ENCODE data around the gene ELN.
A peak's percentile ranks its signal among the peaks of the same experiment; 100 is the strongest.
"Not testable (repeated sequence)": the region's sequence is repeated elsewhere in the genome, so short reads cannot be mapped to it uniquely, and the experiment has no call there.

The ELN gene

DNA sequence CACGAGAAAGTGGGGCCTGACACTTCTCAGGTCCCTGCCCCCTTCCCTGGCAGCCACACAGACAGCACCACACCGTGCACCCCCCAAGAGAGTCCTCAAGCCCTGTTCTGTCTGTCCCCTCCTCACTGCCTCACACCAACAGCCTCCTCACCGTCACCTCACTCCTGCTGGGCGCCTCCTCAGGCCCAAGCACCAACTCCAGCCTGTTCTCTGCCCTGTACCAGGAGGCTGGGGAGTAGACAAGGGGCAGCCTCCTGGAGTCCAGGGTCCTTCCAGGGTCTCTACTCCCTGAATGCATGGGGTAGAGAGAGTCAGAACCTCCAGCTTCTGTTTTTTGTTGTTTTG, 26.9 kb upstream of the ELN start:
- no peak for DNase-seq

- peak; percentile 60 for DNase-seq
Observed at GRCh38 chr7:74002474-74003017, 25.4 kb upstream of the ELN start.

DNA sequence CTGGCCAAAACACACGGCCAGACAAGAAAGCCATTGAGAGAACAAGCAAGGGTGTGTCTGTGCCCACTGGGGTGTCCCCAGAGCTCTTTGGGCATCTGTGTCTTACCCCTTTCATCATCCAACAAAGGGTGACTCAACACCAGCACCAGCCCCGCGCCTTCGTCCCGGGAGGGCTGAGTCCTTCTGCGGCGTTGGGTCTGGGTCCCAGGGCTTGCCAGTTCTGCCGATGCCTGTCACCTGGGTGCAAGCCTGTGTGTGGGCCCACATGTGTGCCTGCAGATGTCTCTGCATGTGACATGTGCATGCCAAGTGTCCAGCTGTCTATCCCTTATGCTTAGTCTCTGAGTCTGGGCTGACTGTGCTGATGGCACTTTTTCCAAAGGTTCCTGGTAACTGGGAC, 24.4 kb upstream of the ELN start:
- DNase-seq: no peak

GRCh38 chr7:74006032-74006431, 21.9 kb upstream of the ELN start:
- no peak for DNase-seq

GRCh38 chr7:74006451-74007241, 21.3 kb upstream of the ELN start:
- no peak for DNase-seq

DNA sequence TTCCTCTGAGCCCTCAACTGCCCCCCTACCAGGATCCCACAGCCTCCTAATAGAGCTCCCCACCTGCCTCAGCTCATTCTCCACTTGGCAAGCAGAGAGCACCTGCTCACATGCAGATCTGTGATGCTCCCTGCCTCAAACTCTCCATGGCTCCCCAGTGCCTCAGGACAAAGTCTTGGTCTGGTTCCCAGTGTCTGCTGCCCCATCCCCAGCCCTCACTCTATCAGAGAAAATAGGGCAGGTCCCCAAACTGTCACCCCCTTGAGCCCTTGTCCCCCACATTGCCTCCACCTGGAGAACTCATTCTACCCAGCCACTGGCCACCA, 20.8 kb upstream of the ELN start:
- DNase-seq: no peak

DNA sequence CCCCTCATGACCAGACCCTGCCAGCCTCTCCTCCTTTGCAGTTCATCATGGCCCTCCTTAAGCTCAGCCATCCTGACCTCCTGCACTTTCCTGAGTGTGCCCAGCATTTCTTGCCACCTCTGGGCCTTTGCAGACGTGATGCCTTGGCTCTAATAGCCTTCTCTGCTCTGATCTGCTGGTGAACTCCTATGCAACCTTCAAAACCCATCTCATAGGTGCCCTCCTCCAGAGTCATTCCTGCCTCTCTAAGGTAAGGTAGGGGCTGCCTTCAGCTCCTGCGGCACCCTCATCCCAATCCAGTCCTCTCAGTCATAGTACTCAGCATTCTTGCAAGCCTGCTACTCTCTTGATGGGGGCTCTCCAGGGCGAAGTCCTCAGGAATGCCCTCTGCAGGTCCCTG, 19.3 kb upstream of the ELN start:
- no peak for DNase-seq

- no peak for DNase-seq
Observed at GRCh38 chr7:74009719-74010118, 18.3 kb upstream of the ELN start.

- peak; percentile 68 for DNase-seq
Observed at GRCh38 chr7:74010407-74010806, 17.6 kb upstream of the ELN start.

DNA sequence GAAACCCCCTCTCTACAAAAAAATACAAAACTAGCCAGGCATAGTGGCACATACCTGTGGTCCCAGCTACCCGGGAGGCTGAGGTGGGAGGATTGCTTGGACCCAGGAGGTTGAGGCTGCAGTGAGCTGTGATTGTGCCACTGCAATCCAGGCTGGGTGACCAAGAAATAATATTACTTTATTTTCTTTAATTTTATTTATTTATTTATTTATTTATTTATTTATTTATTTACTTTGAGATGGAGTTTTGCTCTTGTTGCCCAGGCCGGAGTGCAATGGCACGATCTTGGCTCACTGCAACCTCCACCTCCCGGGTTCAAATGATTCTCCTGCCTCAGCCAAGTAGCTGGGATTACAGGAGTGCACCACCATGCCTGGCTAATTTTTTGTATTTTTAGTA, 16.6 kb upstream of the ELN start:
- not testable (repeated sequence) for DNase-seq

- DNase-seq: peak; percentile 67
Observed at GRCh38 chr7:74012842-74013249, 15.1 kb upstream of the ELN start.

DNA sequence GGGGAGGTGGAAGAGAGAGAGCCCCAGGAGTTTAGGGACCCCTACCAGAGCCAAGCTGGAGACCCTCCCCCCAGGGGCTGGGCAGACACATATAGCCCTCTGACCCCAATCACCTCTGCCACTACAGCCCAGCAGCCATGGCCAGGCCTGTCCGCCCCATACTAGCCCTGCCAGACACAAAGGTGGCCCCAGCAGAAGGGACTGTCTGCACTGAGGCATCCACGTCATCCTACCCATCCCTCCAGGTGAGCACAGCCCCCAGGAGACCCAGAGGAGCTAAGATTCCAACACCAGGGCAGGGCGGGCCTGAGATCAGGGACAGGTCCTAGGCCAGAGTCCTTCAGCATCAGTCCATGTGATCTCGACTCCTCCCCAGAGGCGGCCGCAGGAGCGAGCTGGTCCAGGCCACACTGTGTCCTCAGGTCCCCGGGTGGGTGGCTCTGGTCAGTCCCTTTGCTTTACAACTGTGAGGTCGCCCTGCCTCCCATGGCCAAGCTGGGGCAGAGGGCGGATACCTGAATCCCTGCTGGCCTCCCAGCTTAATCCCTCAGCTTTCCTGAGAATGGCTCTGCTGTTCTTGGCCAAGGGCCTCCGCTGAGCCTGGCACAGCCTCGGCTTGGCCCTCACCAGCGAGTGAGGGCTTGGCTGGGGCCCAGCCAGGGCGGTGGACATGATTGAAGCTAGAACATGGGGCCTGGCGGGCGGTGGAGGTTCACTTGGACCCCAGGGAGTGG, 14.3 kb upstream of the ELN start:
- DNase-seq: no peak

- DNase-seq: no peak
Observed at GRCh38 chr7:74014931-74015330, 13.0 kb upstream of the ELN start.

DNA sequence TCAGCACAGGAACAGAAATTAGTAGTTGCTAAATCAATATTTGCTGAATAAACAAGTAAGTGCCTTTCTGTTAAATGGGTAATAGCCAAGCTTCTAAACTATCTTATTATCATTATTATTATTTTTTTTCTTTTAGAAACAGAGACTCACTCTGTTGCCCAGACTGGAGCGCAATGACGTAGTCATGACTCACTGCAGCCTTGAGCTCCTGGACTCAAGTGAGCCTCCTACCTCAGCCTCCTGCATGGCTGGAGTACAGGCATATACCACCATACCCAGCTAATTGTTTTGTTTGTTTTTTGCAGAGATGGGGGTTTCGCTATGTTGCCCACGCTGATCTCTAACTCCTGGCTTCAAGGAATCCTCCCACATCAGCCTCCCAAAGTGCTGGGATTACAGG, 12.3 kb upstream of the ELN start:
- no peak for DNase-seq

DNA sequence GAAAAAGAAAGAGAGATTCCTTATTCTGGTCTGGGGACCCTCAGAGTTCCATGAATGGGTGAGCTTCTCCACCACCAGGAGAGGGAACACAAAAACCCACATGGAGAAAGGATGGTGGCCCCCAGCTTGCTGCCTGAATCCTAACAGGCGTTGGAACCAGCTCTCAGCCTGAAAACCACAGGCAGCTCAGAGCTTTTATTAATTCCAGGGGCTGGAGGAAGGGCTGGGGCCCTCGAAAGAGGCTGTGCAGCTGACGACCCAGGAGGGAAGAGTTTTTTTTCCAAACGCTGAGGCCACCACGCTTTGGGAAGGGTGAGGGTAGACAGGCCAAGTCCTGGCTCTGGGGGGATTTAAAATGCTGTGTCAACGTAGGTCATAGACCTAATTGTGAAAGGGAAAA, 10.8 kb upstream of the ELN start:
- DNase-seq: peak; percentile 64

DNA sequence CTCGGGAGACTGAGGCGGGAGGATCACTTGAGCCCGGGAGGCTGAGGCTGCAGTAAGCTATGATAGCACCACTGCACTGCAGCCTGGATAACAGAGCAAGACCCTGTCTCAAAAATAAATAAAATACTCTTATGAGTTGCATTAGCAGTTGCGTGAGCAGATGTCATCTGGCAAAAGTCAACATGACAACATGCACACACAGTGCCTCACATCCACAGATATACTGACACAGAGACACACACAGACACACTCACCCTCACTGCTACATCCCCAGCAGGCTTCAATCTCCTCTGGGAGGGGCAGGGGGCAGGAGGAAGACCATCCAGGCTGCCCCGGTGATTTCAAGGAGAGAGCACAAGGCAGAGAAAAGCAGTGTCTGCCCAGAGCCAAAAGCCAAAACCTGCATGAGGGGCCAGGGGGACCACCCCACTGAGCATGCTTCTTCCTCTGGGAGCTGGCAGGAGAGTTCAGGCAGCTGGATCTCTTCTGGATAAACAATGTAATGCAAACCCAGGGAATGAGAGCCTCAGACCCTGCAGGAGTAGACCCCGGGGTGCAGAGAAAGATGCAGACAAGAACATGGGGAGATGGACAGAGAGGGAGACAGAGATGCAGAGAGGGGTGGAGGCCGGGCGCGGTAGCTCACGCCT, 9.6 kb upstream of the ELN start:
- no peak for DNase-seq

DNA sequence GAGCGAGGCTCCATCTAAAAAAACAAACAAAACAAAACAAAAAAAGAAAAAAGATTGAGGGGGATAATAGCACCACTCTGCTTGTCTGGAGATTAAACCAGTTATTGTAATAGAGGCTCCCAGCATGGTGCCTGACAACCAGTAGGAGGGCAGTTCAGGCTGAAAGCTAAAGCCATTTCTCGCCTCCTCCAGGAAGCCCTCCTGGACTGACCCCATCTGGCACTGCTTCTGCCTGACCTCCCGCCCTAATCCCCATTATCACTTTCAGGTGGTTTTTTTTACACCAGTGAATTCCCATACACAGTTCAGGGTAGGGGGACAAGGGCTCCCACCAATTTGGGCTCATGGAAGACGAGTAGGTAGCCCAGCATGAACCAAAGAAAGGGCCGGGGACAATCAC, 8.8 kb upstream of the ELN start:
- no peak for DNase-seq

DNA sequence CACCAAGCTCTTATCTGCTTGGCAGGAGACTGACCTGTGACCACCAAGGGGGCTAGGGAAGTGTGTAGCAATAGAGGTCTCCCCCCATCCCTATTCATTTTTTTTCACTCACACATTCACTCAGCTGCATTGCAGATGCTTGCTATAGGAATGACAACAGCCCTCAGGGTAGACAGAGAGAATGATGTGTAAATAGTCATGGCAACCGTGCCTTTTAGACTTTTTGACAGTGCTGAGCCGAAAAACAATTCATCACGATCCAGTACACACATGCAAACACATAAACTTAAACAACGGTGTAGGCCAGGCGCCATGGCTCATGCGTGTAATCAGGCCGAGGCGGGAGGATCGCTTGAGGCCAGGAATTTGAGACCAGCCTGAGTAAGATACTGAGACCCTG, 7.6 kb upstream of the ELN start:
- no peak for DNase-seq

GRCh38 chr7:74021546-74022320, 6.2 kb upstream of the ELN start:
- no peak for DNase-seq

DNA sequence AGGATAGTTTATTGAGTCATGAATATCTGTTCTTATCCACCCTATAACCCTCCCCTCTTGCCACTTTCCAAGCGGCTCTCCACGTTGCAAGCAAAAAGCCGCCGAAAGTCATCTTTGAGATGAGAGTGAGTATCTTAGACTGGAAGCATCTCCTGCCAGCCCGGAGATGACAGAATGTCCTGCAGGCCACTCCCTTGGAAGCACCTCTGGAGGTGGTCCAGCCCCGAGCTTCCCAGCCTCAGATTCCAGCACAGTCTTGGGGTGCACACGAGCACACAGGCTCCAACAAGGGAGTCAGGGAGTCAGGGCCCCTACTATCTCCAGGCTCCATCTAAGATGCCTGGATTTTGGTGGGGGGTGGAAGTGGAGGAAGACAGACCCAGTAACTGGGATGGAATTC, 5.5 kb upstream of the ELN start:
- no peak for DNase-seq

DNA sequence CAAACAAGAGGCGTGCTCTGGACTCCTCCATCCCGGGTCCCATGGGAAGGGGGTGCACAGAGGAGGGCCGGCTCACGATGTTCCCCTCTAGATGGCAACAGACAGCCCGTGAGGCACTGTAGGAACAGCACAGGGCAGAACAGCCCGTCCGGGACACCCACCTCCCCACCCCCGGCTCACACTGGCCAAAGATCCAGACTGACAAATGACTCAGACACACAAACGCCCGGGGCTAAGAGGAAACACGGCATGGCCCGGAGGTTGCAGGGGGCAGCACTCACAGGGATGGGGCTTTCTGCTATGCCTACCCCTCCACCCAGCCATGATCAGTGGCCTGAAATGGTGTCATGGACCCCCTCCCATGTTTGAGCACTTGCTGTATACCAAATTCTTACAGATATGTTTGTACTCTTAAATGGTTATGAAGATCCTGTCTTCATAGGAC, 4.9 kb upstream of the ELN start:
- DNase-seq: peak; percentile 69

GRCh38 chr7:74023786-74024185, 4.2 kb upstream of the ELN start:
- no peak for DNase-seq

GRCh38 chr7:74025146-74025545, 2.8 kb upstream of the ELN start:
- DNase-seq: no peak

All from fibroblast of skin of right biceps (primary cell).